HG03139 (cell line): ENCODE measurements around the gene ISCU.
A peak's percentile ranks its signal among the peaks of the same experiment; 100 is the strongest.
"Not testable (repeated sequence)": the region's sequence is repeated elsewhere in the genome, so short reads cannot be mapped to it uniquely, and the experiment has no call there.

Experiments used
- ATAC-seq: cut with Tn5 transposase; IDR thresholded peaks from one replicate; pipeline ENCODE4 v1.9.1; 2021; ENCODE audit not compliant: unreplicated experiment

Gene ISCU

DNA sequence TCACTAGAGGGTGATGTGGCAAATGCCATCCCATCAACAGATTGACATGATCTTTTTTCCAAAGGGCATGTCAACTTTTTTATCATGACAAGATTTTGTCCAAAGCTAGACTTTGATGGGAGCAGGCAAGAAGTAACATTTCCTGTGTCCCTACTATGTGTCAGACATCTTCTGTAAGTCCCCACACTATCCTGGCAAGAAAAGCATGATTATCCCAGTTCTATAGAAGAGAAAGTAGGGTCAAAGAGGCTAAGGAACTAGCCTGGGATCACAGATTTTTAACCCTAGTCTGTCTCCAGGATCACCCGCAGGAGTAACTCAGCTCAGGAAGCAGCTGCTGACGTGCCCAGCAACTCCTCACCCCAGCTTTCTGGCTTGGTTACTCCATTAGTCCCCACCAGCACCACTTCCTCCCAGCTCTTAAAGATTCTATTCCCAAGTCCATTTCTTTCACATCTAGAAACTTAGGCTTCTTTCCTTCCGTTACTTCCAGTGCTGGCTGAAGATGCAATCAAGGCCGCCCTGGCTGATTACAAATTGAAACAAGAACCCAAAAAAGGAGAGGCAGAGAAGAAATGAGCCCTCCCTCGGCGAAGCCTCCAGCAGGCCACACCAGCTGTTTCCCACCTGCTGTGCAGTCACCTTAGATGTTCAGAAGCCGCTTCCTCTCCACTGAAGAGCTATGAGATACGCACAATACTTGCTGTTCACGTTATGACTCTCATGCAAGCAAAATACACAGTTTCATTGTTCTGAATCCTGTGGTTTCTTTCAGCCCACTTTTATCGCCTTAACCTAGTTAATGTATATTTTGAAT, 6.2 kb downstream of the ISCU start:
- ATAC-seq: peak; percentile 59

DNA sequence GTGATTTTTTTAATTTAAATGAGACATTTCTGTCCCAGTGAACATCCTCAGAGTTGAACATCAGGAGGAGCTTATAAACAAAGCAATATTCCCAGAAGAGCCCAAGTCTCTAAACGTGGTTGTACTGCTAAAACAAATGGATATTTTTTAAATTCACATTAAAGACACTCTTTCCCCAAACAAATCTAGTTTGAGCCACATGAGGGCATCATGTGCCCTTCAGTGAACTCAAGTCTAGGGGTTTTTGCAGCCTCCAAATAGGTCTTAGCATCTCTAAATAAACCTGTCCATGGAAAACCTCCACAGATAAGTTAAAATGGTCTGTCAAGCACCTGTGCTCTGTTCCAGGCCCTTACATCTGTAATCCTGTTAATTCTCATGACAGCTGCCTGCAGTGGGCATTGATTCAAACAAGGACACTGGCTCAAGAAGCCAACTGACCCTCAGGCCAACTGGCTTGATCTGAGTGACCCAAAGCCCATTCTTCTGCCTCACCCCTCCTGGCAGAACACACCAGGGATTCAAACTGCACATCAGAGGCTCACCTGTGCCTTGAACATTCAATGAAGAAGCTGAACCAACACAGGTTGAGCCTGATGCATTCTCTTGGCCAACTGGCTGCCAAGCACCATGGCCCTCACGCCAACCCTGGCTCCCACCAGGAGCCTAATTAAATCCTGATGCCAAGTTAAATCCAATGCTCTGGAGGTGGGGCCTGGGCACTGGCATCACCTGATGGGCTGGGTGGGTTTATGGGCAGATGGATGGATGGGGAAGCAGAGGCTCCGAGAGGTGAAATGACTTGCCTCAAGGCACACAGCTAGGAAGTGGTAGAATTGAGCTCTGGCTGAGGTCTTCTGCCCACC, 8.6 kb downstream of the ISCU start:
- no peak for ATAC-seq

DNA sequence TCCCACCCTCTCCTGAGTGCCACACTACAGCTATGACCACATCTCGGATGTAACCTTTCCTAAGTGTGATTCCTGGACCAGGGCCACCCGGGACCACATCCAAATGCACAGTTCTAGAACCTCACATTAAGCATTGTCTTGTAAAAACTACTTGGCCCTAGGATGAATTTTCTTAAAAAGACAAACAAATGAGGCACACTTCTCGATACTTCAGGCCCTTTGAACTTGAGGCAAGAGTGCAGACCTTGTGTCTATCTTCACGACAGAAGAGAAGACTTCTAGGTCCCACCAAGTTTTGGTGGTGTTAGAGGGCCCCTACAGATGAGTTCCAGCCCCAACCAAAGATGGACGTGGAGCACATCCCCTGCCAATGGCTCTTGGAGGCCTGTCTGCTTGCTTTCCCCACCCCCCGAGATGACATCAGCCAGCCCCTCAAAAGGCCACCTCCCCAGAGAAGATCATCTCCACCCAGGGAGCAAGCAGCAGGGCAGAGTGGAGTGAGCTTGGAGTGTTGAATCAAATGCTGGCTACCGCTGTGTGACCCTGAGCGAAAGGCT, 9.3 kb downstream of the ISCU start:
- ATAC-seq: no peak

DNA sequence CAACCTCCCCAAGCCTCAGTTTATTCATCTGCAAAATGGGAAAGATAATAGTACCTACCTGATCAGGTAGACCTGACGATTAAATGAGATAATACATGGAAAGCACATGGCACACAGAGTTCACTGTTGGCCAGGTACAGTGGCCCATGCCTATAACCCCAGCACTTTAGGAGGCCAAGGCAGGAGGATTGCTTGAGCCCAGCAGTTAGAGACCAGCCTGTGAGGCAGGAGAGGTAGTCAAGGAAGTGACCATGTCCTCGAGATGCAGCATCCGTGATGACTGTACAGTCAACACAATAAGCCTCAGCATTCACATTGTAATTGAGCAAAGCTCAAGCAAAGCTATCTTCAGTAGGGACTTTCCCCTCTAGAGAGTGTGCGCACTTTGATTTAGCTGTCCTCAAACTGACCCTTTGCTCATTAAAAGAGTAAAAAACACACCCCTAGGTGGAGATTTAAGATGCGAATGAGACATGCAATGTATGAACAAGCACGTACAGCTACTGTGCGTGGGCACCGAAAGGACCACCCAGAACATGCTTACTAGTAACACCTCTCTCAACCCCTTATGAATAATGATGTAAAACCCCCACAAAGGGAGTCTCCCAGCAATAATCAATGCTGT, 9.9 kb downstream of the ISCU start:
- no peak for ATAC-seq

DNA sequence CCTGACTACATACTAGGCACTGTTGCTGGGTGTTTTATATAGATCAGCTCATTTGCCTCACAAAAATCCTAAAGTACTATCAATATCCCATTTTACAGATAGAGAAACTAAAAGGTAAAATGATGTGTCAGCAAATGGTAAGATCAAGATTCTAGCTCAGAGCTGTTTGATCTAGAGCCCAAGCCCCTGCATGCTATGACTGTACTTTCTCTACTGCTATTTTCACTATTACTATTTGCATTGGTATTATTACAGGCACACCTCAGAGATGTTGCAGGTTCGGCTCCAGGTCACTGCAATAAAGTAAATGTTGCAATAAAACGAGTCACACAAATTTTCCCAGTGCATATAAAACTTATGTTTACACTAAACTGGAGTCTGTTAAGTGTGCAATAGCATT, 10.9 kb downstream of the ISCU start:
- ATAC-seq: no peak

DNA sequence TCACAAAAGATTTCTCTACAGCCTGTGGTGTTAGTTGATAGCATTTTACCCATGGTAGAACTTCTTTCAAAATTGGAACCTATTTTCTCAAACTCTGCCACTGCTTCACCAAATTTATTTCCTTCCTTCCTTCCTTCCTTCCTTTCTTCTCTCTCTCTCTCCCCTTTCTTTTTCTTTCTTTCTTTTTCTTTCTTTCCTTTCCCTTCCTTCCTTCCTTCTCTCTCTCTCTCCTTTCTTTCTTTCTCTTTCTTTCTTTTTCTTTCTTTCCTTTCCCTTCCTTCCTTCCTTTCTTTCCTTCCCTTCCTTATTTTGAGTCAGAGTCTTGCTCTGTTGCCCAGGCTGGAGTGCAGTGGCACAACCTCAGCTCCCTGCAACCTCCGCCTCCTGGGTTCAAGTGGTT, 11.9 kb downstream of the ISCU start:
- not testable (repeated sequence) for ATAC-seq

DNA sequence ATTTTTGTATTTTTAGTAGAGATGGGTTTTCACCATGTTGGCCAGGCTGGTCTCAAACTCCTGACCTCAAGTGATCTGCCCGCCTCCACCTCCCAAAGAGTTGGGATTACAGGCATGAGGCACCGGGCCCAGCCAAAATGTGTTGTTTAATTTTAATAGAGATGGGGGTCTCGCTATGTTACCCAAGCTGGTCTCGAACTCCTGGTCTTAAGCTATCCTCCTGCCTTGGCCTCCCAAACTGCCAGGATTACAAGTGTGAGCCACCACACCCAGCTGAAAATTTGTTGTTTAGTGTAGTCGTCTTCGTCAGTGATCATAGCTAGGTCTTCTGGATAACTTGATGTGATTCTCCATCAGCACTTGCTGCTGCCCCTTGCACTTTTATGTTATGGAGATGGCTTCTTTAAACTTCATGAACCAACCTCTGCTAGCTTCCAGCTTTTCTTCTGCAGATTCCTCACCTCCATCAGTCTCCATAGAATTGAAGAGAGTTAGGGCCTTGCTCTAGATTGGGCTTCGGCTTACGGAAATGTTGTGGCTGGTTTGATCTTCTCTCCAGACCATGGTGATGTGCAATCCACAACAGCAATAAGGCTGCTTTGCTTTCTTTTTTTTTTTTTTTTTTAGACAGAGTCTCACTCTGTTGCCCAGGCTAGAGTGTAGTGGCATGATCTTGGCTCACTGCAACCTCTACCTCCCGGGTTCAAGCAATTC, 13.0 kb downstream of the ISCU start:
- ATAC-seq: no peak

DNA sequence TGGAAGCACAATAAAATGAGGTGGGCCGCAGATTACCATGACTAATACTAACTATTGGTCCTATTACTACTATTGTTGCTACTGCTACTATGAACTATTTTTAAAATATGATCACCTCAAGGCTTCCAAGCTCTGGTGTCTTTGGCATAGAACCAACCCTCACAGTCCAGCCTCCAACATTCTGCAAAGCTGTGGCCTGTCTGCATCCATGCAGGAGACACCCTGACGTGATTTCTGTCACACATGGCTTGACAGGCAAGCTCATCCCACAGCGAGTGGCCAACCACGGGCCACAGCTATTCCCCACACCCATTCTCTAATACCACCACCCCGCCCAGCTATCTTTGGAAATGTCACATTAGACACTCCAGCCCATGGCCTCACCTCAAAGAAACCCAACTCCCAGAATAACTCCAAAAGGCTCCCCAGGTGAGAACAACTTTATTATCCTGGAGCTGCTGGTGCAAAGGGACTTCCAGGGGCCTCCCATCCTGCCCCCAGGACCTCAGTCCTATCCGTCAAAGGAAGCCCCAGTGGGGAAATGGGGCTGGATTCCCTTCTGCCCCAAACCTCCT, 14.4 kb downstream of the ISCU start:
- ATAC-seq: no peak

DNA sequence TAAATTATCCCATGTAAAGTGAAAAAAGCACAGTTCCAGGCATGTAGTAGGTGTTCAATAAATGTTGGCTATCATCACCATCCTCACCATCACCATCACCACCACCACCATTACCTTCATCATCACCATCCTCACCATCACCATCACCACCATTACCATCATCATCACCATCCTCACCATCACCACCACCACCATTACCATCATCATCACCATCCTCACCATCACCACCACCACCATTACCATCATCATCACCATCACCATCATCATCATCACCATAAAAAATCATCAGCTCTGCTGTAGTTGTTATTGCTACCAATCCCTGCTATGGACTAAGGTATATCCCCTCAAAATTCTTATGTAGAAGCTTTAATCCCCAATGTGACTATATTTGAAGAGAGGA, 15.1 kb downstream of the ISCU start:
- ATAC-seq: no peak

DNA sequence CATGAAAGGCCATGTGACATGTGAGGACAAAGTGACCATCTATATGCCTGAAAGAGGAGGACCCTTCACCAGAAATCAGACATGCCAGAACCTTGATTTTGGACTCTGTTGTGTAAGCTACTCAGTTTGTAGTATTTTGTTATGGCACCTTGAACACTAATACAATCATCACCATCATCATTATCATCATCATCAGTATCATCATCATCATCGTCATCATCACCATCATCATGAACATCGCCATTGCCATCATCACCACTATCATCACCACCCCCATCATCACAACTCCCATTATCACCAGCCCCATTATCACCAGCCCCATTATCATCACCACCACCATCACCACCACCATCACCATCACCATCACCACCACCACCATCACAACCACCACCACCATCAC, 15.9 kb downstream of the ISCU start:
- ATAC-seq: no peak

DNA sequence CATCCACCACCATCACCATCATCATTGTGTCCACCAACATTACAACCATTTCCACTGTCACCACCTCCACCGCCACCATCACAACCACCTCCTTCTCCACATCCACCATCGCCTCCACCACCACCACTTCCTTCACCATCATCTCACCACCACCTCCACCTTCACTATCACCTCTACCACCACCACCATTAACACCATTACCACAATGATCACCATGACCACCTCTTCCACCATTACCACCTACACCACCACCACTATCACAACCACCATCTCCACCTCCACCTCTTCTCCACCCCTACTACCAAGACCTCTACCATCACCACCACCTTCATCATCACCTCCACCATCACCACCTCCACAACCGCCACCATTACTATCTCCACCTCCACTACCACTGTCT, 16.4 kb downstream of the ISCU start:
- no peak for ATAC-seq

DNA sequence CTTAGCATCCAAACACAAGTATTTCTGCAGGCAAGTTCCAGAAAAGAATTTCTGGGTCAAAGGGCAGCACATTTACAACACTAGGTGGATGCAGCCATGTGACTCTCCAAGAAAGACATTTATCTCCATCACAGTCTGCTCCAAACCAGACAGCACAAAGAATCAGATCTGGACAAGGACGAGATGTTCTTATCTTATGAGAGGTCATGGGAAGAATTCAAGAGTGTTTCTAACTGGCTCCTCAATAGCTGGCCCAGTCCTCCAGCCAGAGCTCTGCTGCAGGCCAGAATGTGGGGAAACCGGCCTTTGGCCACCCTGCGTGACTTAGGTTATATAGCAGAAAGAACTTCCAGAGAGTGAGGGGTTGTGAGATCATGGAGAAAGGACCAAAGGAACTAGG, 18.1 kb downstream of the ISCU start:
- ATAC-seq: no peak

DNA sequence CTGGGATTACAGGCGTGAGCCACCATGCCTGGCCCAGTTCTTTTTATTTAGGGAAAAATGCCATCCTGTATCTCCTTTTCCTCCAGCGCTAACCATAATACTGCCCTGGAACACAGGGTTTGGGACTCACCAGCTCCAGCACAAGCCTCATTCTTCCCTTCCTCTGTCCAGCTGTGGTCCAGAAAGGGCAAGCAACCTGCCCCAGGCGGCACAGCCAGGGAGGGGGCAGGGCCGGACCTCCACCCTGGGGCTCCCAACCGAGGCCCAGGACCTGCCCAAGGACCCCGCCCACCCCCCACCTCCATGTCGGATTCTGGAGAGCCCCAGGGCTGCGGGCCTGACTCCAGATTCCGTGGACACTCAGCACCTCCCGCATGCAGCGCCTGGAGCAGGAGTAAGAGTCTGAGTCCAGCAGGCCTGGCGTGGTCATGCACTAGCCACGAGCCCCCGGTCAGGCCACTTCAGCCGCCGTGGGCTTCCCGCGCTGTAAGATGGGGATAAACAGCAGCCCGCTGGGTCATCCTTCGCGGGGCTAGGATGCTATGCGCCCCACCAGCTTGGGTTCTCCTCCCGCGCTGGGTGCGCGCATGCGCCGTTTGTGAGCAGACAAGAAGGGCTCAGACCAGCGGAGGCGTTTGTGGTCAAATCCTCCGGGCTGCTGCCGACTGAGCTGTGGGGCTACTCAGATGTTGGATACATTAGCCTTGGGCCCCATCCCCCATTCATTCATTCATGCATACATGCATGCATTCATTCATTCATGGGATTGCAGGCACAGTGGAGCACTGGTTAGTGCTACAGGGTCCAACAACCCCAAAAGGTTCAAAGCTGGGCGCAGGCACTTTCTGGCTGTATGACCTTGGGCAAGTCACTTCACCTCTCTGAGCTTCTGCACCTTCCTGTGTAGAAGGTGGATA, 19.2 kb downstream of the ISCU start:
- no peak for ATAC-seq

DNA sequence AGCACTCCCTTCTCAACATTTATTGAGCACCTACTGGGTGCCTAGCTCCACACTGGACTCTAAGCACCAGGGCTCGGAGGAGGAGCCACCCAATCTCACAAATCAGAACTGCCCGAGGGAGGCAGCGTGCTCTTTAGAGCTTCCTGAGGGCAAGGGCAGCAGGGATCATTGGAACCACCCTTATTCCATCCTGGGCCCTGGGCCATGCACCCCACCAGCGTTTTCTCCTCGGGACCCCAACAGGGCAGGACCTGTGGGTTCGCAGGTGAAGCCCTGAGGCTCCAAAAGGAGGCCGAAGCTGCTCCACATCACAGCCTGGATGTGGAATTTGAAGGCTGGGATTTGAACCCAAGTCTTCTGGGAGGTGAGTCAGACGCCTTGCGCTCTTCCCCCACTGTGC, 20.1 kb downstream of the ISCU start:
- no peak for ATAC-seq

DNA sequence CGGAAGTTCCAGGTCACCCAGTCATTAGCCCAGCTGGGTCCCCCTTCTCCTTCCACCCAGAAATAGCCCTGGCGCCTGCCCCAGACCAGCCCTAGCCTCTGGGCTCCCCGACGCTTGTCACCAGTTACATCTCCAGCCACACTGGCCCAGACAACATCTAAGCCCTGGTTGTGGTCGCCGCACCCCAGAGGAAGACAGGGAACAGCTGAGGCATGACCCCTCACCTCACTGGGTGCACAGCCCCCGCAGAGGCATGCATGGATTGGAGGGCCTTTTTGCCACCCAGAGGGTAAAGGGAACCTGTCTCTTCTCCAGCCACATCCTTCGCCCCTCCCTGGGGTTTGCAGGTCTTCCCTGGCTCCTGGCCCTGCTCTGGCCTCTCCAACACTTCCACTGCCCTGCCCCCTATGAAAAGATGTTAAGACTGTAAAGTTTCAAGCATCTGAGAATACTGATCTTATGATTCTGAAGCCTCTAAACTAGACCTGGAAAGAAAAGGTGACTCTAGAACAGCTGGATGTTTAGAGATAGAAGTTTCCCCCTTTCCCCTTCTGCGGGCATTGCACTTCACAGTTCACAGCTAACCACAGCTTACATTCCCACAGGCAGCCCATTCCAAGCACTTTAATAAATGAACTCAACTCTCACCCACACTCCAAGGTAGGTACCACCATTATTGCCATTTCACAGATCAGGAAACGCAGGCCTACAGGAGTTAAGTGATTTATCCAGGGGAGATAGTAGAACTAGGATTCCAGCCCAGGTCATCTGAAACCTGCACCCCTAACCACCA, 20.8 kb downstream of the ISCU start:
- no peak for ATAC-seq

DNA sequence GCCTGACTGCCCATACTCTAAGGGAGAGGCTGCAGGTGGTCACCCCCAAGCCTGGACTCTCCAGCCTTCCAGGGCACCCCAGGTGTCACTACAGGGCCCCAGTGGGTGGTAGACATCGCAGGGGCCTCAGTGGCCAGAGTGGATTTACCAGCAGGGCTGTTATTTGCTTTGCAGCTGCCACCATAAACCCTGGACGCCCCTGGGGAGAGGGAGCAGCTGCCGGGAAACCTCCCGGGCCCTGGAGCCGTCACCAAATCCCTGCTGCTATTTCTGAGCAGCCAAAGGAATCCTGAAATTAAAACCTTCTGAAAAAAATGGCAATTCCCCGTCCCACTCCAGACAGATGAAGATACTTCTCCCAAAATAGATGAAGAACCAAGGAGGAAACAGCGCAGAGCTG, 21.6 kb downstream of the ISCU start:
- ATAC-seq: no peak

DNA sequence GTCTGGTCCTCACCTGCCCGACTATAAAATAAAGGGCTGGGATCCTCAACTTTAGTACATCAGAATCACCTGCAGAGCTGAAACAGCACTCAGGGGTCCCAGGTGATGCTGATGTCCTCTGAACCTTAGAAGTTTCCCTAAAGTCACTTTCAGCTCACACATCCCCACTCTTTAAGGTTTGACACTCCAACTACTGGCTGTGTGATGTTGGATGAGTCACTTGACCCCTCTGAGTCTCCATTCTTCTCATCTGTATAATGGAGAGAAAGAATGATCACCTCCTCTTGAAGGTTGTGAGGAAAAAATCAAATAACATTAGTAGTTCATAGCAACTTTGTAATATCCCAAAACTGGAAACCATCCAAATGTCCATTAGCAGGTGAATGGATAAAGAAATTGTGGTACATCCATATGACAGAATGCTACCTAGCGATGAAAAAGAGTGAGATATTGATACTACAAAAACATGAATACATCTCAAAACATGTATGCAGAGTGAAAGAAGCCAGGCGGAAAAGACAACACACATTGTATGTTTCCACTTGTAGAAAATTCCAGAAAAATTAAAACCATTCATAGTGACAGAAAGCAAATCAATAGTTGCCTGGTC, 22.2 kb downstream of the ISCU start:
- ATAC-seq: no peak

DNA sequence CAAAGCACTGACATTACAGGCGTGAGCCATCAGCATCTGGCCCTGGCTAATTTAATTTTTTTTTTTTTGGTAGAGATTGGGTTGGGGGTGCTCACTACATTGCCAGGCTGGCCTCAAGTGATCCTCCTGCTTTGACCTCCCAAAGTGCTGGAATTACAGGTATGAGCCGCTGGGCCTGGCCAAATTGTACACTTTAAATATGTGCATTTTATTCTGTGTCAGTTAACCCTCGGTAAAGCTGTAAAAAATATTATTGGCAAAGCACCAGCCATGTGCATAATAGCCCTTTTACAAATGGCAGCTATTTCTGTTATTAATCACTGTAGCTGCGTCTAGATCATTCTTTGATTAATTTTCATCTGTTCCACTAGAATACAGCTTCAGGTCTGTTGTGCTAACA, 23.5 kb downstream of the ISCU start:
- ATAC-seq: no peak
